Gastroesophageal sphincter (tissue), 3 donors: ENCODE measurements around the gene PI4KA.

Experiments used
- CTCF ChIP-seq, 4 experiments: fragments of 200-600 bp in 2 of 4; fragments of 450-650 bp in 2 of 4; sonication (generic) in 1 of 4; IDR thresholded peaks; one replicate each; pipeline ENCODE4 v1.5.1; 2017 to 2019; ENCODE audit warnings: antibody characterized with exemption in 4 of 4, mild to moderate bottlenecking in 2 of 4, moderate library complexity in 2 of 4
- EP300 ChIP-seq: sonication (generic); formaldehyde crosslinking; IDR thresholded peaks from one replicate; pipeline ENCODE4 v1.6.1; 2017; ENCODE audit warnings: antibody characterized with exemption, mild to moderate bottlenecking
- POLR2AphosphoS5 ChIP-seq: sonication (generic); formaldehyde crosslinking; IDR thresholded peaks from one replicate; pipeline ENCODE4 v1.6.1; 2017; ENCODE audit warnings: antibody characterized with exemption

GRCh38 chr22:20744456-20744855, 114.2 kb downstream of the PI4KA start:
- TF ChIP-seq CTCF (IDR thresholded peaks at IDR 0.05) (no peak), EP300 (no peak), POLR2AphosphoS5 (no peak)
